Measurements from ENCODE around the gene IDI1.

The IDI1 gene

DNA sequence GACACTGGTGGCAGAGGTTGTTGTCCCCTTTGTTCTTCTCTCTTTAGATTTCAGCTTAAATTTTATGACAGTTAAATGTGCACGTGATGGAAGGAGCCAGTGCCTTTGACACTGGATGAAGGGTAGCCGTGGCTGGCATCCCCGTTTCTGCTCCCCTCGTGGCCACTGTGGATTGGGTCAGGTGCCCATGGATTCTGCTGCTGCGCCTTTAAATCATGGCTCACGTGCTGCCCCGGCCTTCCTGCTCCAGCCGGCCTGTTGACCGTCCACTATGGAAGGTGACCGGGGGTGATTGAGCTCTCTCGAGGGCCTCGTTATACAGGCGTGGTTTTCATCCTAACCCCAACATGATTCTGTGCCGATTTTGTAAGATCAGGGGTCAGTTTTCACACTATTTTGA is 41.8 kb upstream of the IDI1 start:
- TF ChIP-seq, protein P1, sequence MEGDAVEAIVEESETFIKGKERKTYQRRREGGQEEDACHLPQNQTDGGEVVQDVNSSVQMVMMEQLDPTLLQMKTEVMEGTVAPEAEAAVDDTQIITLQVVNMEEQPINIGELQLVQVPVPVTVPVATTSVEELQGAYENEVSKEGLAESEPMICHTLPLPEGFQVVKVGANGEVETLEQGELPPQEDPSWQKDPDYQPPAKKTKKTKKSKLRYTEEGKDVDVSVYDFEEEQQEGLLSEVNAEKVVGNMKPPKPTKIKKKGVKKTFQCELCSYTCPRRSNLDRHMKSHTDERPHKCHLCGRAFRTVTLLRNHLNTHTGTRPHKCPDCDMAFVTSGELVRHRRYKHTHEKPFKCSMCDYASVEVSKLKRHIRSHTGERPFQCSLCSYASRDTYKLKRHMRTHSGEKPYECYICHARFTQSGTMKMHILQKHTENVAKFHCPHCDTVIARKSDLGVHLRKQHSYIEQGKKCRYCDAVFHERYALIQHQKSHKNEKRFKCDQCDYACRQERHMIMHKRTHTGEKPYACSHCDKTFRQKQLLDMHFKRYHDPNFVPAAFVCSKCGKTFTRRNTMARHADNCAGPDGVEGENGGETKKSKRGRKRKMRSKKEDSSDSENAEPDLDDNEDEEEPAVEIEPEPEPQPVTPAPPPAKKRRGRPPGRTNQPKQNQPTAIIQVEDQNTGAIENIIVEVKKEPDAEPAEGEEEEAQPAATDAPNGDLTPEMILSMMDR (IDR thresholded peaks at IDR 0.05; ENCODE audit: borderline replicate concordance, insufficient read depth, low read depth, low read length): no peak
- H3K4me3 ChIP-seq (ENCODE audit: low read depth, low read length): no peak overlapping the region

DNA sequence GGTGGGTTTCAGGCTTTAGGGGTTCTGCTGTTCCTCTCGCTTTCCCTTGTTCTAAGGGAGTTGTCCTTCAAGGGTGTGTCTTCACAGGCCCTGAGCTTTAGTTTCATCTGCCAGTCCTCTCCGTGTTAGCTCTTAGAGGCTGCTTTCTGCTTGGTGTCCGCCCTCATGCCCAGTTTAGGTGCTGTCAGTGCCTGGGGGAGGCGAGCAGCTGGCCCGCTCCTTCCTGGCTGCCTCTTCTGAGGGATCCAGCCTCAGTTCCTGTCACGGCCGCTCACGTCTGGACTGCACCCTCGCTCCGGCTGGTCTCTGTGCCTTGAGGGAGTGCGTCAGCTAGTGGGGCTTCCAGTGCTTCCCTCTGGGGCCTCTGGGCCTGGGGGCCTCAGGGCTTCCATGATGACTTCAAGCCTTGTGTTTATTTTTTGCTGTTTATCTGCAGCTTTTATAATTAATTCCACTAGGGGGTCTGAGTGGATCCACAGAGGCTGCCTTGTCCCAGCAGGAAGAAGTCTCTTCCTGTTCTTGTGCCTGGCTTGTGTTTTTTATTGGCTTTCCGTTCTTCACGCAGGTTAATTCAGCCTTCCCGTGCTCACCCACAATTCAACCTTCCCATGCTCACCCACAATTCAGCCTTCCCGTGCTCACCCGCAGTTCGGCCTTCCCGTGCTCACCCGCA is 40.2 kb upstream of the IDI1 start:
- TF ChIP-seq, protein P1 (IDR thresholded peaks at IDR 0.05; ENCODE audit: borderline replicate concordance, insufficient read depth, low read depth, low read length): no peak
- no peak overlapping the region for H3K4me3 ChIP-seq (ENCODE audit: low read depth, low read length)

DNA sequence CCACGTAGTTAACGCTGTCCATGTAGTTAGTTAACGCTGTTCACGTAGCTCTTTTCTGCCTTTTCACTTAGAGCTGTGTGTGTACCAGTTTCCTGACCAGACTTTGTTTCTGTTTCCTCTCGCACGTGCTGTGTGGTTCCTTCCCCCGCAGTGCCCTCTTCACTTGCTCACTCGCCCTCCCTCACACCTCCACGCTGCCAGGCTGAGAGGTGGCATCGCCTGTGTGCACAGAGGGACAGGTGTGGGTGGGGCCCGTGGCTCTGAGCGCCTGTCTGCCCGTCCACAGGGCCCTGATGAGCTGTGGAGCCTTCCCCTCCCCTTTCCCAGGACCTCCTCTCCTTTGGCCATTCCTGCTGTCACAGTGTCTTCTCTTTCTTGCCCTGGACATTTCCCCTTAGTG is 37.9 kb upstream of the IDI1 start:
- H3K4me3 ChIP-seq (ENCODE audit: low read depth, low read length): no peak overlapping the region
- TF ChIP-seq, protein P1 (IDR thresholded peaks at IDR 0.05; ENCODE audit: borderline replicate concordance, insufficient read depth, low read depth, low read length): no peak

DNA sequence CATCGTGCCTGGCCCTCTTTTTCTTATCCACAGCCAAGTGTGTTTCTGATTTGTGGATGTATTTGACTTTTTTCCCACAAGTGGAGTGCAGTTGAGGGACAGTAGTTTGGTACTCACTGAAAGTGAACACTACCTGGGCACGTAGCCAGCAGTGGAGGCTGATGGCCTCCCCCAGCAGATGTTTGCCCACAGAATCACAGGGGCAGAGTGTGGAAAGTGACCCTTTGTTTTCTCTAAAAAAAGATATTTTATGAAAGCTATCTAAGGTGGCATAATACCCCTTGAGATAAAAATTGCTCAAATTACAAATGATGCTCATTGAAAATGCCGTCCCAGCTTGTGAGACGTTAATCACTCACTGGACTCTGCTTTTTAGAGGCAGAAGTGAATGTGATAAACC is 36.3 kb upstream of the IDI1 start:
- H3K4me3 ChIP-seq (ENCODE audit: low read depth, low read length): no peak overlapping the region
- TF ChIP-seq, protein P1 (IDR thresholded peaks at IDR 0.05; ENCODE audit: borderline replicate concordance, insufficient read depth, low read depth, low read length): no peak

DNA sequence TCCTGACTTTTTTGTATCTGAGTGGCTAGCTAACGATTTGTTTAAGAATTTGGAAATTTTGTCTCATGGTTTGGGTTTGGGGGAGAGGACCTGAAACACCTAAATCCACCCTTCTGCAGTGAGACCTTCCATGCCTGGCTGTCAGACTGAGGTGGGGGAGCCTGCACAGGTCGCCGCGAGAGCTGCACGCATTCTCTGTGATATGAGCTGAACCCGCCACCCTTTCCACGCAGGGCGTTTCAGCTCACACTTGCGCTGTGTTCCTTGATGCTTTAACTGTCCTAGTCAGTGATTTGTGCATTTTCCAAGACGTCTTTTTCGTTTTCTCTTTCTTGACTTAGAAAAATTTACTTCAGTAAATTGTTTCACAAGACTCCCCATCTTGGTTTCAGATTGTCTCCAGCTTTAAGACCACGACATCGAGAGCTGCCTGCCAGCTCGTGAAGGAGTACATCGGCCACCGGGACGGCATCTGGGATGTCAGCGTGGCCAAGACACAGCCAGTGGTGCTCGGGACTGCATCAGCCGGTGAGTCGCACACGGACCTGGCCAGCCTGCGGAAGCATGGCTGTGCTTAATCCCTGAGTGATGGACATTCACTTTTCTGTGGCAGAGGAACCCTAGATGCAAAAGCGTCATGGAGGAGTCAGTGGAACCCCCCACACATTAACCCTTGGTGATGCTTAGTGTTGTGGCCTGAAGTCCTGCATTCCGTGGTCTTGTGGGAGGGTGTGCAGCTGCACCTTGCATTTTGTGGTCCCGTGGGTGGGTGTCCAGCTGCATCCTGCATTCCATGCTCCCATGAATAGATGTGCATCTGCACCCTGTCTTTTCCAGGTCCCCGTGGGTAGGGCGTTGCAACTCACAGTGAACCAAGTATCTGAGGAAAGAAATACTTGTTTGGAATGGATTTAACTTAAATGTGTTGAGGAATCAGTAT is 35.4 kb upstream of the IDI1 start:
- TF ChIP-seq, protein P1 (IDR thresholded peaks at IDR 0.05; ENCODE audit: borderline replicate concordance, insufficient read depth, low read depth, low read length): no peak
- H3K4me3 ChIP-seq (ENCODE audit: low read depth, low read length): no peak overlapping the region

DNA sequence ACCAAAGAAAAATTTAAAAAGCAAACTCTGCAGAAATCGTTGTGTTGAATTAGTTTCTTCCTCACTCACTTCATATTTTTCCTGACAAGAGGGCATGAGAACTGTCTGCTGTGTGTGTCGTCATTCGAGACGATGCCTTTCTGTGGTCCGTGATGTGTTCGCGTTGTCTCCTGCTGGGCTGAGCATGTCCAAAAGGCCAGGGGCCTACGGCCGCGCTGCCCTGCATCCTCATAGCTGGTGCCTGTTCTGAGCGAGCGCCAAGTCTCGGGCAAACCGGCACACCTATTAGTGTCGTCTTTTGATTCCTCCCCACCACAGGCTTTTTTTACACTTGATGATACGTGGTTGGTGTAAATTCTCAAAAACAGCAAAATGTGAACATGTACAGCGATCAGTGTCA is 34.7 kb upstream of the IDI1 start:
- TF ChIP-seq, protein P1 (IDR thresholded peaks at IDR 0.05; ENCODE audit: borderline replicate concordance, insufficient read depth, low read depth, low read length): no peak
- no peak overlapping the region for H3K4me3 ChIP-seq (ENCODE audit: low read depth, low read length)
